ENCODE data around the gene NIPAL4. TPM values are rescaled to one million over a fixed set of nuclear protein-coding genes. Genes with fewer than 3 reads are reported as not detected.
"Not testable (repeated sequence)": the region's sequence is repeated elsewhere in the genome, so short reads cannot be mapped to it uniquely, and the experiment has no call there.

The NIPAL4 gene
- total RNA-seq, 2 donors from 2014 or later: 0.84 TPM; not detected in 1

GRCh38 chr5:157479612-157480510 lies 19.8 kb downstream of the NIPAL4 start:
- no peak for ATAC-seq
- intact Hi-C loops (cut with DNase I, micrococcal nuclease): loop anchor here in 1 of 2 donors (10.0 kb wide), 2 partner anchors 115 to 145 kb away; no protein-coding TSS in a partner anchor
- no peak for DNase-seq

- no peak for DNase-seq
- intact Hi-C loops (cut with DNase I, micrococcal nuclease): no loop called here
- no peak for ATAC-seq
Observed at GRCh38 chr5:157481265-157481664, 21.3 kb downstream of the NIPAL4 start.

GRCh38 chr5:157481666-157482065 lies 21.7 kb downstream of the NIPAL4 start:
- intact Hi-C loops (cut with DNase I, micrococcal nuclease): no loop called here
- no peak for ATAC-seq
- DNase-seq: no peak

- DNase-seq; ATAC-seq; intact Hi-C loops (cut with DNase I, micrococcal nuclease): not testable (repeated sequence)
Observed at GRCh38 chr5:157482702-157483101, 22.7 kb downstream of the NIPAL4 start.

GRCh38 chr5:157484768-157485167 lies 24.8 kb downstream of the NIPAL4 start:
- no peak for DNase-seq
- intact Hi-C loops (cut with DNase I, micrococcal nuclease): no loop called here
- ATAC-seq: no peak

GRCh38 chr5:157485340-157485739 lies 25.3 kb downstream of the NIPAL4 start:
- ATAC-seq: no peak
- intact Hi-C loops (cut with DNase I, micrococcal nuclease): no loop called here

GRCh38 chr5:157485811-157486210 lies 25.8 kb downstream of the NIPAL4 start:
- DNase-seq (no peak), ATAC-seq (no peak)
- intact Hi-C loops (cut with DNase I, micrococcal nuclease): no loop called here

More at GRCh38 chr5:157485340-157485739, 25.3 kb downstream of the NIPAL4 start:
- DNase-seq: no peak

GRCh38 chr5:157486221-157486681 lies 26.2 kb downstream of the NIPAL4 start:
- ATAC-seq (peak; percentile 20), DNase-seq (peak in 1 of 2 donors; percentile 24)
- intact Hi-C loops (cut with DNase I, micrococcal nuclease): no loop called here

- intact Hi-C loops (cut with DNase I, micrococcal nuclease): no loop called here
- DNase-seq (no peak), ATAC-seq (peak; percentile 37)
Observed at GRCh38 chr5:157486861-157487260, 26.8 kb downstream of the NIPAL4 start.

- intact Hi-C loops (cut with DNase I, micrococcal nuclease): no loop called here
- ATAC-seq: peak; percentile 37
- peak; percentile 41 to 45 for DNase-seq
Observed at GRCh38 chr5:157487358-157487757, 27.3 kb downstream of the NIPAL4 start.

GRCh38 chr5:157491471-157491995 lies 31.5 kb downstream of the NIPAL4 start:
- ATAC-seq: no peak
- no peak for DNase-seq
- intact Hi-C loops (cut with DNase I, micrococcal nuclease): no loop called here

- intact Hi-C loops (cut with DNase I, micrococcal nuclease): no loop called here
- DNase-seq: no peak
- no peak for ATAC-seq
Observed at GRCh38 chr5:157492886-157493285, 32.9 kb downstream of the NIPAL4 start.

GRCh38 chr5:157494178-157494832 lies 34.3 kb downstream of the NIPAL4 start:
- intact Hi-C loops (cut with DNase I, micrococcal nuclease): no loop called here
- DNase-seq (no peak), ATAC-seq (no peak)

- intact Hi-C loops (cut with DNase I, micrococcal nuclease): no loop called here
- DNase-seq (no peak), ATAC-seq (no peak)
Observed at GRCh38 chr5:157496864-157497263, 36.9 kb downstream of the NIPAL4 start.

GRCh38 chr5:157497875-157498611 lies 38.0 kb downstream of the NIPAL4 start:
- ATAC-seq (no peak), DNase-seq (no peak)
- intact Hi-C loops (cut with DNase I, micrococcal nuclease): no loop called here

GRCh38 chr5:157502143-157502647 lies 42.2 kb downstream of the NIPAL4 start:
- ATAC-seq: no peak
- intact Hi-C loops (cut with DNase I, micrococcal nuclease): no loop called here
- peak in 1 of 2 donors; percentile 41 for DNase-seq

GRCh38 chr5:157504053-157504452 lies 44.0 kb downstream of the NIPAL4 start:
- intact Hi-C loops (cut with DNase I, micrococcal nuclease): no loop called here
- DNase-seq (no peak), ATAC-seq (no peak)

- intact Hi-C loops (cut with DNase I, micrococcal nuclease): no loop called here
- DNase-seq (no peak), ATAC-seq (no peak)
Observed at GRCh38 chr5:157505496-157505895, 45.5 kb downstream of the NIPAL4 start.

- ATAC-seq: no peak
- intact Hi-C loops (cut with DNase I, micrococcal nuclease): no loop called here
- DNase-seq: no peak
Observed at GRCh38 chr5:157506066-157506590, 46.1 kb downstream of the NIPAL4 start.

Measured in left colon (tissue), 2 donors.